ENCODE data around the gene VAMP8.

- TF ChIP-seq, protein P1, sequence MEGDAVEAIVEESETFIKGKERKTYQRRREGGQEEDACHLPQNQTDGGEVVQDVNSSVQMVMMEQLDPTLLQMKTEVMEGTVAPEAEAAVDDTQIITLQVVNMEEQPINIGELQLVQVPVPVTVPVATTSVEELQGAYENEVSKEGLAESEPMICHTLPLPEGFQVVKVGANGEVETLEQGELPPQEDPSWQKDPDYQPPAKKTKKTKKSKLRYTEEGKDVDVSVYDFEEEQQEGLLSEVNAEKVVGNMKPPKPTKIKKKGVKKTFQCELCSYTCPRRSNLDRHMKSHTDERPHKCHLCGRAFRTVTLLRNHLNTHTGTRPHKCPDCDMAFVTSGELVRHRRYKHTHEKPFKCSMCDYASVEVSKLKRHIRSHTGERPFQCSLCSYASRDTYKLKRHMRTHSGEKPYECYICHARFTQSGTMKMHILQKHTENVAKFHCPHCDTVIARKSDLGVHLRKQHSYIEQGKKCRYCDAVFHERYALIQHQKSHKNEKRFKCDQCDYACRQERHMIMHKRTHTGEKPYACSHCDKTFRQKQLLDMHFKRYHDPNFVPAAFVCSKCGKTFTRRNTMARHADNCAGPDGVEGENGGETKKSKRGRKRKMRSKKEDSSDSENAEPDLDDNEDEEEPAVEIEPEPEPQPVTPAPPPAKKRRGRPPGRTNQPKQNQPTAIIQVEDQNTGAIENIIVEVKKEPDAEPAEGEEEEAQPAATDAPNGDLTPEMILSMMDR (conservative IDR thresholded peaks at IDR 0.05; ENCODE audit: low read length) = no peak
- TF ChIP-seq EZH2phosphoT487 (IDR thresholded peaks at IDR 0.05; ENCODE audit: borderline replicate concordance) = no peak
These were observed 40.9 kb upstream of the VAMP8 start for GRCh38 chr2:85536479-85536878.
